Stimulated activated CD4-positive, alpha-beta T cell treated with anti-CD3 and anti-CD28 coated beads, Interleukin-4, amount 100 ng/mL, for 24 hours (primary cell): ENCODE data around the gene ADTRP.

Experiments
- DNase-seq: peaks from one replicate; pipeline ENCODE4 v3.0.0-alpha.2; 2020

The ADTRP gene

GRCh38 chr6:11754625-11755271 is 23.9 kb downstream of the ADTRP start:
- no peak for DNase-seq

- no peak for DNase-seq
These were observed 24.8 kb downstream of the ADTRP start for GRCh38 chr6:11753798-11754197.

GRCh38 chr6:11752360-11752759 is 26.2 kb downstream of the ADTRP start:
- DNase-seq: no peak

- no peak for DNase-seq
These were observed 27.9 kb downstream of the ADTRP start for GRCh38 chr6:11750682-11751081.

GRCh38 chr6:11748591-11749210 is 29.9 kb downstream of the ADTRP start:
- no peak for DNase-seq

GRCh38 chr6:11747021-11747420 is 31.6 kb downstream of the ADTRP start:
- DNase-seq: no peak

GRCh38 chr6:11744753-11745152 is 33.9 kb downstream of the ADTRP start:
- no peak for DNase-seq

GRCh38 chr6:11744101-11744500 is 34.5 kb downstream of the ADTRP start:
- no peak for DNase-seq

- no peak for DNase-seq
These were observed 37.7 kb downstream of the ADTRP start for GRCh38 chr6:11740875-11741274.

GRCh38 chr6:11738661-11739375 is 39.8 kb downstream of the ADTRP start:
- no peak for DNase-seq

GRCh38 chr6:11738234-11738633 is 40.4 kb downstream of the ADTRP start:
- DNase-seq: no peak

GRCh38 chr6:11736601-11737000 is 42.0 kb downstream of the ADTRP start:
- no peak for DNase-seq

GRCh38 chr6:11734861-11735613 is 43.6 kb downstream of the ADTRP start:
- no peak for DNase-seq

- peak; percentile 84 for DNase-seq
These were observed 46.5 kb downstream of the ADTRP start for GRCh38 chr6:11732036-11732631.

GRCh38 chr6:11731423-11731822 is 47.2 kb downstream of the ADTRP start:
- DNase-seq: no peak

GRCh38 chr6:11730641-11731040 is 48.0 kb downstream of the ADTRP start:
- peak; percentile 36 for DNase-seq

GRCh38 chr6:11729076-11729475 is 49.5 kb downstream of the ADTRP start:
- DNase-seq: peak; percentile 72

- peak; percentile 30 for DNase-seq
These were observed 50.3 kb downstream of the ADTRP start for GRCh38 chr6:11727998-11728961.

- no peak for DNase-seq
These were observed 51.1 kb downstream of the ADTRP start for GRCh38 chr6:11727346-11727997.

GRCh38 chr6:11724286-11724685 is 54.3 kb downstream of the ADTRP start:
- no peak for DNase-seq
